ENCODE measurements around the gene WFDC1.

WFDC1 gene

DNA sequence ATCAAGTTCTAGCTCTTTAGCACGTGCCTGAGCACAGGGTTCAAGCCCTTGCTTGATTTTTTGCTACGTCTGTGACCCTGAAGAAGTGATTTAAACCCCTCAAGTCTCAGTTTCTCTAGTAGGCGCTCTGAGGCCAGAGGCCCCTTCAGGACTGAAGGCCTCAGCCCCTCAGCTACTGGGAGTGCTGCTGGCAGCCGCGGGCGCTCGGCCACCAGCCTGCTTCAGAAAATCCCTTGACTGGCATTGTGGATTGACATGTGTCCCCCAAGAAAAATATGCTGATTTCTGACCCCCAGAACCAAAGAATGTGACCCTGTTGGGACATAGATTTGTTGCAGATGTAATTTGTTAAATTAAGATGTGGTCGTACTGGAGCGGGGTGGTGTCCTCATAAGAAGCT is 20.2 kb upstream of the WFDC1 start:
- DNase-seq = no peak

DNA sequence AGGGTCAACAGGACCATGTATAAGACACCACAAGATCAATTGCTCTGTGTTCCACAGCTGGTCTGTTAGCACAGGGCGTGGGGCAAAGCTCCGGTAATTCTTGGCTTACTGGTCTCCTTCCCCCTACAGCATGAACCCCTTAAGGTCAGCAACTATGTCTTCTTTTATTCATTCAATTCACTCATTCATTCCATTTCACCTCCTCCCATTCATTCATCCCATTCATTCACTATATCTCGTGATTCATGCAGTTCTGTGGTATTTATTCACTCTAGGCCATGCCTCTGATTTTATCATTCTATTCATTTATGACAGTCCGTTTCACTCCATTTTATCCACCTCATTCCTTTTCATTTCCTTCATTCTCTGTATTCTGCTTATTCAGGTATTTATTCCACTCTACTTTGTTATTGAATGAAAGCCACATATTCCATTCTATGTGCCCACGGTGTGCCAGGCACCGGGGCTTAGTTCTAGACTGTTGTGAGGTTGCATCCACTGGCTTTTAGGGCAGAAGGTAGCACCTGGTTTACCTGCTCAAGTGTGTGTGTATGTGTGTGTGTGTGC is 19.0 kb upstream of the WFDC1 start:
- DNase-seq = no peak

DNA sequence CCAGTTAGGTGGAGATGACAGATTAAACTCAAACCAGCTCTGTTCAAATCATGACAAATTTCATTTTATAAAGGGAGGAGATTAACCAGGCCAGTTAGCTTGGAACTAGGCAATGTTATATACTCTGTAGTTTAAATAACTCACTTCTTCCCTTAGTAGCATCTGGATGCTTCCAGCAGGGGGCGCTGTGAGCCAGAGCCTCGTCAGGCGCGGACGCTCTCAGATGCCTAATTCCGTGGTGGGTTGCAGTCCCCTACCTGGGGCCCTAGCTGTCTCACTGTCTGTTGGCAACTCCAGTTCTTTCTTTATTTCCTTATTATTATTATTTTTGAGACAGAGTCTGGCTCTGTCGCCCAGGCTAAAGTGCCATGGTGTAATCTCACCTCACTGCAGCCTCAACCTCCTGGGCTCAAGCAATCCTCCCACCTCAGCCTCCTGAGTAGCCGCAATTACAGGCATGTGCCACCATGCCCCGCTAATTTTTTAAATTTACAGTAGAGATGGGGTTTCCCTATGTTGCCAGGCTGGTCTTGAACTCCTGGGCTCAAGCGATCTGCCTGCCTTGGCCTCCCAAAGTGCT is 17.3 kb upstream of the WFDC1 start:
- DNase-seq = peak; percentile 11 to 20

DNA sequence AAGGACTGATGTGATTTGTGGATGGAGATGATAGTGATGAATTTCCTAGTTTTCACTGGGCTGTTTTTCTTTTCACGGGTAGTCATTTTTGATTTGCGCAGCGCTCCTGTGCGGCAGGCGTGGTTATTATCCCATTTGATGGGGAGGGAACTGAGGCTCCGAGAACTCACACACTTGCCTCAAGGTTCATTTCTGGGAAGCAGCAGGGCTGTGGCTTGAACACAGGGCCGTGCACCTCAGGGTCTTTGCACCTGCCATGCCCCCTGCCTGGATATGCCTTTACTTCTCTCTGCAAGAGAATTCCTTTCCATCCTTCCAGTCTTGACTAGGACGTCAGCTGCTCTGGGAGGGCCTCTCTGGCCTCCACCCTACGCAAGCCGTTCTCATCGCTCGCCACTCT is 16.3 kb upstream of the WFDC1 start:
- DNase-seq = no peak

DNA sequence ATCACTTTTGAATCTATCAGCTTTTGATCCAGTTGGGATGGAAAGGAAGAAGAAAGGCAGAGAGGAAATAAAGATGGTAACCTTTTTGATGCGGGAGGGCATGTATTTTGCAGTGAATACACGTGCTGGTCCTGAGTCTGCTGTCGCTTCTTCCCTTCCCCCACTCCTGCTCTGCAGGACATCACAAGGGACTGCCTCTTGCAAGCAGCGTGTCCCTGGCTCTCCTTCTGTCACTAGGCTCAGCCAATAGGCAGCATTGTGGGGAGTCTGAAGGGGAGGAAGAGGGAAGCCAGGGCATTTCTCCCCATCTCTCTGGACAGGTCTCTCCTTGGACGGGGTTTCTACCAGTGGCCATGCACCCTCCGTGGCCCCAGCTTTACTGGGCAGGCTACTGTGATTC is 15.7 kb upstream of the WFDC1 start:
- DNase-seq = no peak

DNA sequence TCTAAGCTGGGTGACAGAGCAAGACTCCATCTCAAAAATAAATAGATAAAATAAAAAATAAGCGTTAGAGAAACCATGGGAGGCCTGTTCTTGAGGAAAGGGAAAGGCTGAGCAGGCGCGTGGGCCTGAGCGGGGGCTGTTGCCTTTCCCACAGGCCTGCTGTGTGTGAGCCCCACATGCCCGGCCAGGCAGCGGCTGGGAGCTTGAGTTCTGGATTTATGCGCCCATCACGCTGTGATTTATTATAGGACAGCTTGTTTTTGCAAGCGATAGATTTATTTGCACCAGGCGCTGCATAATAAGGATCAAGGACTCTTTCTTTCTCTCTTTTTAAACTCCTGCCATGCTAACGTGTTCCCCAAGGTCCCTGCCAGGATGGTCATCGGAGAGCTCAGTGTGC is 14.8 kb upstream of the WFDC1 start:
- no peak for DNase-seq

DNA sequence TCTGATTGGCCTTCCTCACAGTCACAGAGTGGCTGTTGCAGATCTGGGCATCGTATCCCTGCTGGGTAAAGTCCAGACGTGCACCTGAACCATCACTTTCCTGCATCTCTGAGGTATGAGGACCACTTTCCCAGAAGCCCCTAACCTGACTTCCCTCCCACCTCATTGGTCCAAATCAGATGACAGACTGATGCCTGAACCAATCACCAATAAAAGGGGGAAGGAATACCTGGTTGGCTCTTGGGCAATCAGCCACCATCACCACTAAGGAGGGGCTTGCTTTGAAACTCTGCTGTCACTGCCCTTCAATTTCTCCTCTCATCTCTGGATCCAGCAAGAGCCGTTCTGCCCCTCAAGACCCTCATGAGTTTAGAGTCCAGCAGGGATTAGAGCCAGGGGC is 13.6 kb upstream of the WFDC1 start:
- DNase-seq = no peak

GRCh38 chr16:84282533-84282932 is 12.1 kb upstream of the WFDC1 start:
- no peak for DNase-seq

DNA sequence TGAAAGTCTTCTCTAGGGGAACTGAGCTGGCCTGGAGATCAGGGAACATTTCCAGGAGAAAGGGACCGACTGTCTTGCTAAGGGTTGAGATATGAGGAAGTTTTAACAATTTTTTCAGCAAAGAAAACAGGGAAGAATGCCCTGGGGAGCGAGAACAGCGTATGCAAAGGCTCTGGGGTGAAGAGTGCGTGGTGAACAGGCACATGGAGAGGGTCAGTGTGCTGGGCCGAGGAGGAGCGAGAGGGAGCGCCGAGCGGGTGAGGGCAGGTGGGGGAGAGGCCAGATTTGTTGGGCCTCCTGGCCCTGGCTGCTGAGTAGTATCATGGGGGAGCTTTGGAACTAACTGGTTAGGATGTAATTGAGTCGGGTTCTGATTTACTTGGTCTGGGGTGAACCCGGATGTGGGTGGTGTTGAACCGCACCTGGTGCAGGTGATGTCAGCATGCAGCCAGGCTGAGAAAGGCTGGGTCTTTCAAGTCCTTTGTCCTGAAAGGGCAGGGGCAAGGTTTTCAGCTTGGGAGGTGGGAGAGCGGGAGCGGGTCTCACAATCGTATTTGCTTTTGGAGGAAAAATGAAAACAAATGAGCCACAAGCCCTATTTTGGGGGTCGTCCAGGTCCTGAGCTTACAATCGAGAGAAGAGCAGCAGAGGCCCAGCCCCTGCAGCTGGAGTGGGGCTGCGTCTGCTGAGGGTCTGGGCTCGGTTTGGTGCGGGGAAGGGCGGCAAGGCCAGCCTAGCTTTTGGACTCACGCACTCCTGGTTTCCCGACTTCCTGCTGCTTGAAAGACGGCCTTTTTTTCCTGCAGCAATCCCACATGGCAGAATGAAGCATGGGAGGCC is 11.1 kb upstream of the WFDC1 start:
- DNase-seq = no peak

GRCh38 chr16:84284154-84284722 is 10.4 kb upstream of the WFDC1 start:
- no peak for DNase-seq

- DNase-seq = no peak
Measured at GRCh38 chr16:84286578-84287240, 8.0 kb upstream of the WFDC1 start.

- no peak for DNase-seq
Measured at GRCh38 chr16:84288902-84289301, 5.8 kb upstream of the WFDC1 start.

DNA sequence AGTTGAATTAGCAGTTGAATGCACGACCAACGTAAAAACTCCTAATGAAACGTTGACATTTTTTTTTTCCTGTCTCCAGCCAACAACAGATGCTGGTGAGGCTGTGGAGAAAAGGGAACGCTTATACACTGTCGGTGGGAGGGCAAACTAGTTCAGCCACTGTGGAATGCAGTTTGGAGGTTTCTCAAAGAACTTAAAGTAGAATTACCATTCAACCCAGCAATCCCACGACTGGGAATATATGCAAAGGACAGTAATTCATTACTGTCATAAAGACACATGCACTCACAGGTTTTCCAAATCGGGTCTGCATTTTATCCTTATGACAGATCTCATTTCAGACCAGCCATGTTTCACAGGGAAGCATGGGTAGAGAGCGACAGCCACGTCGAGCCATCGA is 3.5 kb upstream of the WFDC1 start:
- DNase-seq = no peak

DNA sequence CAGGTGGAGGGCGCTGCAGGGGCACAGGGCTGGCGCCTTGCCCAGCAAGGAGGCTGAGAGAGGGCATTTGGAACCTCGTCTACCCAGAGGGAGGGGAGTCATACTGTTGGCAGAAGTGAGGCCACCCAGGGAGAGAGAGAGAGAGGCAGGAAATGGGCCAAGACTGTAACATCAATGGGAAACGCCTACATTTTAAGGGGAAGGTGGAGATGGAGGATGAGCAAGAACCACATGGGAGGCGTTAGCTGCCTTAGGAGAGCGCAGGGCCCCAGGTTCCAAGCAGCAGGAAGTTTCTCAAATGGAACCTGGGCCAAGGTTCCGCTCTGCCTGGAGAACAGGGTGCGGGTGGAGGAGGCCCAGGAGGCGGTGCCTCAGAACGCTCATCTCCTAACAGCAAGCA is 2.7 kb upstream of the WFDC1 start:
- peak in 1 of 2 donors; percentile 1 for DNase-seq

DNA sequence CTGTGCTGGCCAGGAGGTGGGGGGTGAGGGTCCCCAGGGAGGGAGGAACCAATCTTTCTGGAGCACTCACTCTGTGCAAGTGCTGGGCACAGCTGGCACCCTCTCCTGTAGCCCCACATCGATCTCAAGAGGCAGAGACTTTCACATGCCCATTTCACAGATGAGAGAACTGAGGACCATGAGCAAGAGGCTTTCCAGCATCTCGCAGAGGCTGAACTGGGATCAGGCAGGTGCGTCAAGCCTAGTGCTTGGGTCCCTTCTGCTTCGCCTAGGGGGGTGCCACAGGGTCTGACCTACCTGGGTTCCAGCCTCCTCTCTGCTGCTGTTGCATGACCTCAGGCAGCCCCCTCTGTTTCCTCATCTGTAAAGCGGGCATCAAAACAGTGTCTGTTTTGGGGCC is 1.3 kb upstream of the WFDC1 start:
- no peak for DNase-seq

GRCh38 chr16:84294117-84294516 is 561 bp upstream of the WFDC1 start:
- peak in 1 of 2 donors; percentile 54 for DNase-seq

GRCh38 chr16:84295203-84295860 is 654 bp downstream of the WFDC1 start:
- no peak for DNase-seq

DNA sequence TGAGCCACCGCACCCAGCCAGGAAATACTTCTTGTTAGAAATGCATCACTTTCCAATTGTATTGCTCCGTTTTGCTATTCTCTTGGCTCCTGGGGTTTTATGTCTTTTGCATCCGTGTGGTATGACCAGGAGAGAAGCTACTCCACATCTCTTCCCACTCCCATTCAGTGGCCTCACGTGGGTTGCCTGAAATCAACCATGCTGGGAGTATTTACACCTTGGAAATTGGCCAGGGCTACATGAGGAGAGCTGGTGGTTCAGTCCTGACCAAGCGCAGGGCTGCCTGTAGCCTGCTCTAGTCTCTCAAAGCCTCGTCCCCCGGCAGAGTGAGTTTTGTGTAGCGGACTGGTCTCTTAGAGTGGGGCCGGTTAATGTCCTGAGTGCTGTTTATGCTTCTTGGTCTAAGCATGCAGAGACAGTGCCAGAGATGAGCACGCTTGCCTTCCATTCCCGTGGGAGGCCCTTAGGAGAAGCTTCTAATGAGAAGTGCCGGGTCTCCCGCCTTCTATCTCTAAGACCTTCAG is 3.8 kb downstream of the WFDC1 start:
- DNase-seq = no peak

- DNase-seq = no peak
Measured at GRCh38 chr16:84299734-84300440, 5.2 kb downstream of the WFDC1 start.

GRCh38 chr16:84302111-84302954 is 7.7 kb downstream of the WFDC1 start:
- no peak for DNase-seq

DNA sequence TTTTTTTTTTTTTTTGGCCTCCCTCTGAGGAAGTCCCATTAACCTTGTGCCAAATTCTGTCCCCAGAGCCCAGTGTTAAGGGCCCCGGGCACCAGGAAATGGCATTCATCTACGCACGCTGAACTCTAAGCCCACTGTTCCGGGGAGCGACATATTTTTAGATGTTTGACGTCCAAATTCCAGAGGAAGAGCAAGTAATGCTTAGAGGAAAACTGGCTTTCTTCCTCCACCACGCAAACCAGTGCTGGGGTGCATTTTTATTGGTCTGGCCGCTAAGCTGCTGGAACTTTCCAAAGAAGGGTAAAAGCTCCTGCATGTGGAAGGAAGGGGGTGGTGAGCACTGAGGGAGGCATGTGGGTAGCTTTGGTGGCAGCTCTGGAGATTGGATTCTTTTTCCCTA is 8.3 kb downstream of the WFDC1 start:
- no peak for DNase-seq
